ENCODE measurements around the gene ACSM4. TPM values are rescaled to one million over a fixed set of nuclear protein-coding genes. Genes with fewer than 3 reads are reported as not detected.
A peak's percentile ranks its signal among the peaks of the same experiment; 100 is the strongest.

Gene ACSM4
- polyA plus RNA-seq, 1 of the 3 experiments (the other 2 are of a cell fraction) = not detected

DNA sequence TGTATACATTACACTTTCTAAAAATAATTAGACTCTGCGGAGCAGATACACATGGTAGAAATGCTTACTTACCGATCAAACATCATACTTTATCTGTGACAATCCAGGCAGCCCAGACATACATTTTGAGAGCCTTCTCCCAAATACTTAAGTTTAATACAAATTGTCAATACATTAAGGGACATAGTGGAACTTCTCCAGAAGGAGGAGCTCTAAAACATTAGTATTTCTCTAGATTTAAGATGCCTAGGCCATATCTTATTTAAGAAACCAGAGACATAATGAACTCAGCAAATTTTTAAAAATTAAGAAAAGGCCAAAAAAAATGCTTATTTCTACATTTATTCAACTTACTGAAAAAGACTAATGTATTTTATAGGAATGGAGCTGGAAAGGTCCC, 16.1 kb downstream of the ACSM4 start:
- WGBS (ENCODE audit: low lambda C conversion rate) = 76% methylated on average over 2 of the region's 2 CpGs
- POLR2A ChIA-PET = no interaction called here

DNA sequence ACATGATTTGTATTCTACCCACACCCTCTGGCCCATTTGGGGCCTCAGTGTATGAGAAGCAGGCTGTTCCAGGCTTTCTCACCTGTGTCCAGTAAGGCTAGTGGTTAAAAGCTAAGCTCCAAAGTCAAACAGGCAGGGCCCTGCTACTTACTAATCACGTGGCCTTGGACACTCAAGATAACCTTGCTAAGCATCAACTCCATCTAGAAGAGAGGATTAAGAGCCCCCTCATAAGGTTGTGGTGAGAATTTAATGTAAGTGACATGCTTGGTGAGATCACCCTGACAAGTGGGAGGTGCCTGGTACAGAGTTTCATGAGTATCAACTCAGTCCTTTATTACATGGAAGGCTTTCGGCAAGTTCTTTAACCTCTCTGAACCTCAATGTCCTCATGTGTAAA, 17.8 kb downstream of the ACSM4 start:
- H3K79me2 ChIP-seq (ENCODE audit: insufficient read depth) = no peaks in the 10 kb centered on the region
- TF ChIP-seq MEF2A (IDR thresholded peaks at IDR 0.05; ENCODE audit: borderline replicate concordance, low read depth) (no peak), SMC3 (IDR thresholded peaks at IDR 0.05; ENCODE audit: low read depth, low read length) (no peak), EZH2phosphoT487 (IDR thresholded peaks at IDR 0.05; ENCODE audit: borderline replicate concordance, low read depth) (no peak), EP300 (IDR thresholded peaks at IDR 0.05; ENCODE audit: borderline replicate concordance in 1 of 2, low read depth in 1 of 2, low read length in 1 of 2) (no peak), REST (IDR thresholded peaks at IDR 0.05; ENCODE audit: low read depth, low read length) (no peak), NFIC (IDR thresholded peaks at IDR 0.05; ENCODE audit: borderline replicate concordance) (no peak), GATA2 (CRISPR knock-in tag; IDR thresholded peaks at IDR 0.05) (no peak), CHD2 (IDR thresholded peaks at IDR 0.05; ENCODE audit: low read length, partially characterized antibody) (no peak), RXRA (IDR thresholded peaks at IDR 0.05; ENCODE audit: borderline replicate concordance, low read depth) (no peak), RAD21 (IDR thresholded peaks at IDR 0.05; ENCODE audit: low read length) (no peak), ELF1 (IDR thresholded peaks at IDR 0.05) (no peak), JUND (IDR thresholded peaks at IDR 0.05) (no peak), RCOR1 (IDR thresholded peaks at IDR 0.05; ENCODE audit: low read length) (no peak)
- TF ChIP-seq, protein P1, sequence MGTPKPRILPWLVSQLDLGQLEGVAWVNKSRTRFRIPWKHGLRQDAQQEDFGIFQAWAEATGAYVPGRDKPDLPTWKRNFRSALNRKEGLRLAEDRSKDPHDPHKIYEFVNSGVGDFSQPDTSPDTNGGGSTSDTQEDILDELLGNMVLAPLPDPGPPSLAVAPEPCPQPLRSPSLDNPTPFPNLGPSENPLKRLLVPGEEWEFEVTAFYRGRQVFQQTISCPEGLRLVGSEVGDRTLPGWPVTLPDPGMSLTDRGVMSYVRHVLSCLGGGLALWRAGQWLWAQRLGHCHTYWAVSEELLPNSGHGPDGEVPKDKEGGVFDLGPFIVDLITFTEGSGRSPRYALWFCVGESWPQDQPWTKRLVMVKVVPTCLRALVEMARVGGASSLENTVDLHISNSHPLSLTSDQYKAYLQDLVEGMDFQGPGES (IDR thresholded peaks at IDR 0.05; ENCODE audit: low read depth, low read length) = no peak
- H3K4me2 ChIP-seq = no peak overlapping the region
- no peaks in the 10 kb centered on the region for H3K9me2 ChIP-seq
- no peaks in the 10 kb centered on the region for H3K4me1 ChIP-seq (ENCODE audit: control insufficient read depth in 1 of 2, insufficient read depth in 2 of 2, low read depth in 1 of 2, low read length in 1 of 2)
- no peak for DNase-seq
- H3K4me3 ChIP-seq (ENCODE audit: low read depth in 2 of 2, low read length in 1 of 2) = no peak overlapping the region
- no peaks in the 10 kb centered on the region for H3K9me3 ChIP-seq
- CTCF ChIA-PET = no interaction called here
- 17% methylated on average over 2 of the region's 2 CpGs for WGBS (ENCODE audit: low lambda C conversion rate)
- no peaks in the 10 kb centered on the region for H3K36me3 ChIP-seq (replicated peaks in 1 of 2; ENCODE audit: control insufficient read depth in 1 of 2, insufficient read depth in 2 of 2, low read length in 1 of 2)
- H3K9ac ChIP-seq = no peak overlapping the region
- no peak overlapping the region for H2AFZ ChIP-seq (ENCODE audit: low read depth)
- no peaks in the 10 kb centered on the region for H3F3A ChIP-seq (replicated peaks; ENCODE audit: insufficient read depth)
- POLR2A ChIA-PET = no interaction called here
- H3K27me3 ChIP-seq (ENCODE audit: insufficient read depth) = no peaks in the 10 kb centered on the region; the same call in 1 of the 2 replicates
- no peaks in the 10 kb centered on the region for H4K20me1 ChIP-seq (ENCODE audit: insufficient read depth)
- no peak overlapping the region for H3K27ac ChIP-seq (ENCODE audit: low read depth in 2 of 2, low read length in 1 of 2)

More for the DNA sequence above, 16.1 kb downstream of the ACSM4 start:
- CTCF ChIA-PET = interaction anchor here (0.9 to 1.1 kb wide), 2 partner anchors 18 to 318 kb away, joined by 3 read pairs; no protein-coding TSS in a partner anchor
- H3K9me2 ChIP-seq = no peaks in the 10 kb centered on the region
- no peak for DNase-seq
- no peaks in the 10 kb centered on the region for H3F3A ChIP-seq (replicated peaks; ENCODE audit: insufficient read depth)
- H3K4me3 ChIP-seq (ENCODE audit: low read depth in 2 of 2, low read length in 1 of 2) = no peak overlapping the region
- H3K36me3 ChIP-seq (replicated peaks in 1 of 2; ENCODE audit: control insufficient read depth in 1 of 2, insufficient read depth in 2 of 2, low read length in 1 of 2) = no peaks in the 10 kb centered on the region
- no peaks in the 10 kb centered on the region for H3K9me3 ChIP-seq
- no peaks in the 10 kb centered on the region for H3K79me2 ChIP-seq (ENCODE audit: insufficient read depth)
- H3K27me3 ChIP-seq (ENCODE audit: insufficient read depth) = no peaks in the 10 kb centered on the region; the same call in 1 of the 2 replicates
- H3K27ac ChIP-seq (ENCODE audit: low read depth in 2 of 2, low read length in 1 of 2) = no peak overlapping the region
- H2AFZ ChIP-seq (ENCODE audit: low read depth) = no peak overlapping the region
- H3K4me2 ChIP-seq = no peak overlapping the region
- no peak overlapping the region for H3K9ac ChIP-seq
- no peak for TF ChIP-seq EZH2phosphoT487 (IDR thresholded peaks at IDR 0.05; ENCODE audit: borderline replicate concordance, low read depth)
- no peak for TF ChIP-seq MXI1 (IDR thresholded peaks at IDR 0.05; ENCODE audit: low read depth, low read length)
- no peak for TF ChIP-seq NFIC (IDR thresholded peaks at IDR 0.05; ENCODE audit: borderline replicate concordance)
- peak; percentile 47 for TF ChIP-seq CTCF (IDR thresholded peaks at IDR 0.05)
- no peaks in the 10 kb centered on the region for H3K4me1 ChIP-seq (ENCODE audit: control insufficient read depth in 1 of 2, insufficient read depth in 2 of 2, low read depth in 1 of 2, low read length in 1 of 2)
- H4K20me1 ChIP-seq (ENCODE audit: insufficient read depth) = no peaks in the 10 kb centered on the region

All from SK-N-SH (cell line).